T-helper 1 cell (primary cell): ENCODE measurements around the gene LRRC37A3.
"Not testable (repeated sequence)": the region's sequence is repeated elsewhere in the genome, so short reads cannot be mapped to it uniquely, and the experiment has no call there.

Experiments
- DNase-seq, 5 donors: peaks; one replicate each; pipeline ENCODE4 v3.0.0-alpha.2; 2012 to 2020

The LRRC37A3 gene

GRCh38 chr17:64829824-64830630 lies 89.3 kb downstream of the LRRC37A3 start:
- not testable (repeated sequence) for DNase-seq

DNA sequence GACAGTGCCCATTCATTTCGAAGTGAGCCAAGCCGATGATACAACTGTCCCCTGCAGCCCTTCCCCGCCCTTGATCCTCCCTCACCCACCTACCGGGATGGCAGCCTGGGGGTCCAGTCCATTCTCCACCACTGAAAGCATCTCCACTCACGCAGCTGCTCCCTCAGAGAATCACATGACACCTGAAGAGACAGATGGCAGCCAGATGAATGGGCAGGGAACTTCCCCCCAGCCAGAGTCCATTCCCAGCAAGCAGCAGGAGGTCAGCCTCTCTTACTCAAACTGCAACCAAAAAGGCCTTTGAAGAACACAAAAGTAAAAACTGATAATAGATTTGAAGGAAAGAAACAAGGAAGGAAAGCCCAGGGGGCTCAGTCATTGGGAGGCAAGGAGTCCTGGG lies 90.2 kb downstream of the LRRC37A3 start:
- not testable (repeated sequence) for DNase-seq

DNA sequence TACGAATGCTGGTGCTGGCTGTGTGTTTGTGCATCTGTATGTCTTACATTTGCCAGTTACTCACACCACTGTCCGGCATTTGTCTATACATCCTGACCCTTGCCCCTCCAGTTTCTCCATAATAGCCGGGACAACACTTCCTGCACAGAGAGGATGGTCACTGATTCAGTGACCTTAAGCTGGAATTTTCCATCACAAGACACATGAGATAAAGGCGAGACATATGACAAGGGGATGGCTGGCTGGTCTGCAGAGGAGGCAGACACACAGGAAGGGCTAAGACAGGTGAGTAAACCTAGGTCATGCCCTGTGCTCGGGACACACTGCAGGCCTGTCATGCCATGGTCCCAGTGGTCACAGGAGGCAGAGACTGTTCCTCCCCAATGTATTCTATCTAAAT lies 100.4 kb downstream of the LRRC37A3 start:
- not testable (repeated sequence) for DNase-seq

DNA sequence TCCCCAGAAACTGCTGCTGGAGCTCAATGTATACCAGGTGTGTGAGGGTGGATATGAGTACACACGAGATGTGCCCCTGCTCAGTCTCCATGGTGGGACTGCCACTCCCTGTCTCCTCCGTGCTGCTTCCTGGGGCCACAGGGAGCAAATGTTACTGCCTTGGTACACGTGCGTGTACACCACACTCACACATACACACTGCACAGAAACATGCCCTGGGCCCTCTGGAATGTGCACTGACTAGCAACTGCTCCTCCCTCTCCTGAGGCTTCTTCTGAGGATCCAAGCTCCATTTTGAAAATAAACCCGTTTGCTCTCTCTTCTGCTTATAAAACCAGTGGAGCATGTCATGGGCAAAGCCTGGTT lies 103.5 kb downstream of the LRRC37A3 start:
- DNase-seq, result not testable (repeated sequence)

- DNase-seq, result not testable (repeated sequence)
Measured at GRCh38 chr17:64814993-64815832, 104.1 kb downstream of the LRRC37A3 start.

- DNase-seq, result peak in 3 of 5 donors; percentile 15 to 78 (median 18)
Measured at GRCh38 chr17:64808178-64808977, 110.9 kb downstream of the LRRC37A3 start.
